SW 1271 (cell line): ENCODE results near the gene MAD2L1.
A peak's percentile ranks its signal among the peaks of the same experiment; 100 is the strongest.

Experiments
- DNase-seq, 2 experiments: peaks; one replicate each; lab custom pipeline; 2025; lab: John Stamatoyannopoulos, UW

The MAD2L1 gene

DNA sequence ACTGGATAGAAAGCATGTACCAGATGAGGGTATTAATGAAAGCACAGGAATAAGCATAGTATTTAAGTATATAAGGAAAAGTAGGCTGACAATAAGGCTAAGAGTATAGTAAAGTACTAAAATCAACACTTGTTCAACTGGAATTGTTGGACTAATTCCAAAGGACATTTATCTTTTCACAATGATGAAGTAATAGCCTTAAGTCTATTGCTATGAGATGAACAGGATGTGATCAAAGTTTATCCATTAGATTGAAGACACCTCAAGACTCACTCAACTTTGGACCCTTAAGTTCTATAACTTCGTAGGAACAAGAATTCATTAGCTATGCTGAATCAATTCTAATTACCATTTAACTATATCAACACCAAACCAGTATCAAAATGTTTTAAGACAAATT lies 7.6 kb downstream of the MAD2L1 start:
- no peak for DNase-seq

DNA sequence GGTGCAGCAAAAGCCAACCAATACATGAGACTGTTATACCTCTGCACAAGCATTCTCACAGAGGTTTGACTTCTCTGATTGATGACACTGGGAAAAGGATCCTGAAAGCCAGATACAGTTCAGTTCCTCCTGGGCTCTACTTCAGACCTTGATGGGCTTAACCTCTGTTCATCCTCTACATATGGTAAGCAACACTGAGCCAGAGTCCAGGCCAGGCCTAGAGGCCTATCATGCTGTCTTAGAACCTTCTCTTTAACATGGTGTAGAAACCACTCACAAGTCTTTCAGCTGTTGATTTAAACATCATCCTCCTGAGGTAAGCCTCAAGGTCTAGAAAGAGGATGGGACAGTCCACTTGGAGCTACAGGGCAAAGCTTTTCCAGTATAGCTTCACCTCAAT lies 9.2 kb downstream of the MAD2L1 start:
- DNase-seq, result no peak

DNA sequence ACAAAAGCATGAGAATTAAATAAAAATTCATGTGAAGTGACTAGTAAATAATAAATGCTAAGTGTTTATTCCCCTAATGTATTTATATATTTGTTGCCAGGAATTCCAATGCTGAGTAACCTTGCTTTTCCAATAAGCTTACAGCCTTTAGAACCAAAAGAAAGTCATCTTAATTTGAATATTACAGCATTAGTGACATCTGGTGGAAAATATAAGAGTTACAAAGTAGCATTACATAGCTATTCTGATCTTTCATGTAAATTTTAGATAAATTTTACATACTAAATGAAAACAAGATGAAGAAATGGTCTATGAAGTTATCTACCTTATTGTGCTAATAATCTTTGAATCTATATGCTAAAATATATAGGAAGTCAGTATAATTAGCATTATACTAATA lies 10.4 kb downstream of the MAD2L1 start:
- DNase-seq, result peak in 1 of 2 experiments; percentile 4

DNA sequence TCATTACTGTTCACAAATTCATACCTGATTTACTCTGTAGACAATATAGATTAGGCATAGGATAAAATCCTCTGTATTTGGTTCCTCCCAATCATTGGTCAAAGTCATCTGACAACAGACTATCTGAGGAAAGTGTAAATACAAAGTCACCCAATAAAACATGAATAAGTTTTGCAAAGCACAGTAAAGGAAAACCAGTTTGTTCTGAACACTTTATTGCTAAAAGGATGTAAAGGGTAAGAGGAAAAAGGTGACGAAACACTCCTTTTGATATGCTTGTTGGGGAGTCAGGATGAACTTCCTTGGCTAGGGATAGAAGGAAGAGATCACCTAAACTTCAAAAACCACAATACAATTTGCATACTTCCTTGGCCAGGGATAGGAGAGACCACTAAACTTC lies 10.9 kb downstream of the MAD2L1 start:
- no peak for DNase-seq

DNA sequence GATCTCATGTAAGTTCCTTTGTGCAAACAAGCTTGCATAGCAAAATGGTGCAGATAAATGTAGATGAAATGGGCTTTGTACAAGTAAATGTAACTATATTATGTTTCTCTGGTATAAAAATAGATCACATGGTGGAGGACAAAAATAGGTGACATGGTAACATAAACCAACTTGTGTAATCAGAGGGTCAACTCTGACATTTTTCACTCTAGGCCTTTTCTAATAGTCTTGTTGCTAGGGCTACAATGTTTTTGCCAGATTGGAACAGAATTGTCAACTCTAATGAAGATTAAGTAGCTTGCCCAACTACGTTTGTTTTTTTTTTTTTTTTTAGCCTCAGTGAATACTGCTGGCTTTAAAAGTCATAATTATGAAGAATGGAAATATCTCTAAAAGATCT lies 11.5 kb downstream of the MAD2L1 start:
- DNase-seq, result no peak

DNA sequence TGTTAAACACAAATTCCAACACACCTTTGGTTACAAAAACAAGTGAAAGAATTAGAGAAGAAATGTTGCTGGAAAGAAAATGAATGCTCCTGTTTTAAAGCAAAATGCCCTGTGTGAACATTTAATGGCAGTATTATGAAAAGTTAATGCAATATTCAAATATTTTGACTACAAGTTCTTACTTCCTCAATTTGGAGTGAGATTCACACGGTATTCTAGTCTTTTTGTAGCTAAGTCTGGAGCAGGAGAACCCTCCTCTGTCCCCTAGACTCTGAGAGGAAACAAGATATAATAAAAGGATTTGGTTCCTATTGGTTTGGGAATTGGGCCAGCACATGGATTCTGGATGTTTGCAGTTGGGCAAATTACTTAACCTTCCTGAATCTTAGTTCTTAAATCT lies 12.7 kb downstream of the MAD2L1 start:
- no peak for DNase-seq

DNA sequence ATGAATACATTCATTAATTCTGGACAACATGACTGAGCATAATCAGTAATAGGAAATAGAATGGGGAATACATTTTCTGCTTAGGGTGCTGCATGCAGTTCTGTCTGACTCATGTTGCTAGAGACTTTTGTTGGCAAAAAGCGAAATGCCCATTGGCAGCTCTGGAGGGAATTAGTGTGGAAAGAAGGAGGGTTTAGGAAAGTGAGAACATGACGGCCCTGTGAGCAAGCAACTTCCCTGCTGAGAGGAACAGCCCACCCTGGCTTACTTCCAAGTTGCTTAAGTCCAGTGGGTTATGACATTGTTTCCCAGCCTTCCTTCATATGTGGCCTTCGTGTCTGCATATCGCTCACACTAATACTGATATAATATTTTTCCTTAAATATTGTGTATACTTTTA lies 13.8 kb downstream of the MAD2L1 start:
- DNase-seq, result no peak

DNA sequence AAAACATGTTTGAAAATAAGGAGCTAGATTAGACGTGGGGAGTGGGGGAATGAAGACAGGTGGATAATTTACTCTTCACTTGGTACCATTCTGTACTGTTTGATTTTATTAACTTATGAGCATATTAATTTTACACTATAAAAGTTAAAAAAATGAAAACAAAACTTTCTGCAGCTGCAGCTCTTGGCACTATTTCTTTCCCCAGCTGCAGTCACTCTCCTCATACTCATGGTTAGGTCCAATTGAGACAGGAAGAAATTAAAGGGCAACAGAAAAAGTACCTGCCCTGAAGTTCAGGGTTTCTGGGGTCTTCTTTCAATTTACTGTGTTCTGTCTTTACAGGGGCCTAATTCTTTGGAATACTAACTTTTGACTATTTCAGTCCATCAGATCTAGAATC lies 15.4 kb downstream of the MAD2L1 start:
- DNase-seq, result no peak

DNA sequence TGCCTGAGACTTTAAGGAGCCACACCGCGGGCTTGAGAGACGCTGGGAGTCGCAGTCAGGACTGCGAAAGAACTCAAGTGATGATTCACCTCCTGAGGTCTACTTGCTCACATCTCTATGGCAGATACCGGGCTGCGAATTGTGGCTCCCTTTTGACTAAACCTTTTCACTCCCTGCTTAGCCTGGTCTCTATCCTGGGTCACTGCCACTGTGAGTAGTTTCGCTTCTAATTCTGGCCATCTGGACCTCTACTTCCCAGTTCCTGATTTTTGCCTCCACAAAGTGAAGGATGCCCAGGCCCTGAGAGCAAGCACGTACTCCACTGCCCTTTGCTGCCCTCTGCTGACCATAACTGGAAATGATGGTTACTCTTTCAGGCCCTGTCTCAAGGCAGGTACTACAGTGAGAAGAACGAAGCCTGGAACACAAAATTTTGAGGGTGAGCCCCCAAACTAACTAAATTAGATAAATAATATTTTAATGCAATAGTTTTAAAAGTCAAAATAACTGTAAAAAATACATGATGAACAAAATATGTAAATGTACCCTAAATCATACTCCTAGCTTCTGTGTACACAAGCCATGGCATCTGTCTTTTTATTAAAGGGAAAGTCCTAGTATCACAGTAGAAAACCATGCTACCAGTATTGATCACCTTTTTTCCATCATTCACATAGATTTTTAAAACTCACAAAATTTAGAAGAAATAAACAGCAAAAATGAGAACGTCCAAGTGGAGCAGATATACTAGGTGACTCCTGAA lies 16.7 kb downstream of the MAD2L1 start:
- peak; percentile 3 to 41 for DNase-seq

DNA sequence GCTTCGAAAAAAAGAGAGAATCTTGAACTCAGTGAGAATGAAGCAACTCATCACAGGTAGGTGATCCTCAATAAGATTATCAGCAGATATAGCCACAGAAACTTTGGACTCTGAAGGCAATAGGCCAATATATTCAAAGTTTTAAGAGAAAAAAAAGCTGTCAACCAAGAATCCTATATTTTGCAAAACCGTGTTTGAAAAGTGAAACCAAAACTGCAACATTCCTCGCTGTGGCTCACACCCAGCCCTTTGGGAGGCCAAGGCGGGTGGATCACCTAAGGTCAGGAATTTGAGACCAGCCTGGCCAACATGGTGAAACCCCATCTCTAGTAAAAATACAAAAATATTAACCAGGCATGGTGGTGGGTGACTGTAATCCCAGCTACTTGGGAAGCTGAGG lies 22.8 kb downstream of the MAD2L1 start:
- no peak for DNase-seq

DNA sequence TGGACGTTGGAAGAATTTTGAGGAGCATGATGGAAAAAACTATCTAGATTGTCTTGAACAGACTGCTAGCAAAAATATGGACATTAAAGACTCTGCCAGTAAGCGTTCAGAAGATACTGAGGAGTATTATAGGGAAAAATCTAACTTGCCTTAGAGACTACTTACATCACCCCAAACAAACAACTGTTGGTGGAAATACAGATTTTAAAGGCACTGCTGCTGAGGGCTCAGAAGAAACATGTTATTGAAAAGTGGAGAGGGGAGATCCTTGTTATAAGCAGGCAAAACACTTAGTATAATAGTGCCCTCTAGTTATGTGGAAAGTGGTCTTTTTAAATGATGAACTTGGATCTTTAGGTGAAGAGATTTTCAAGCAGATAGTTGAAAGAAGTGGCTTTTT lies 29.2 kb downstream of the MAD2L1 start:
- no peak for DNase-seq

DNA sequence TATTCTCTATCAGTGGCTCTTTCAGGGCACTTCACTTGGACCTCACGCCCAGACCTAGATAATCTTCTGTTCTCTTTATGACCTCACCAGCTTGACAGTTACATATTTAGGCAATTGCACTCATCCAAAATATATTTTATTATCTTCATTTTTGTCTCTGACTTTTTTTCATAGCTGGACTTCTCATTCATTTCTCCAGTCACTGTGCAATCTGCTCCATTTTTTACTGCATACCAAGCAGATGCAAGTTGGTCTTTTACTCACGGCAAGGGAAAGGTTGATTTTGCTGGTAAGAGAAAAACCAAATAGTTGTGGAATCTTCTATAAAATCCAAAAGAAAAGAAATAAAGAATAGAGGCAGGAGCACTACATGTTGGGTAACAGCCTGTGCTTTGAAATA lies 31.7 kb downstream of the MAD2L1 start:
- DNase-seq, result no peak

DNA sequence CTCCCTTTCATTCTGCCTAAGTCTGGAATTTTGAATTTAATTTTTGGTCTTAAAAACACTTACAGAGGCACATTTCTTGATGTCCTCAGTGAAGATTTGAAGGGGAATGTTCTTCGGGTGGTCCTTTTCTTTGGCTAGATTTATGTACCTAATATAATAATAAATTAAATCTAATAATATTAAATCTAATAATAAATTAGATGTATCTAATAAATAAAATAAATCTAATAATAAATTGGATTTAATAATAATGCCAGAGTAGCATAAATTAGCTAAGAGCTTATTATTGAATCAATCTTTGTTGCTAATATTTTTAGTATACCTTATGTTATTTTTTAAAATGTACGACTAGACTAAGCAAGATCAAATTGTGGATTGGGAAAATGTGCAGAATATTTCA lies 39.8 kb downstream of the MAD2L1 start:
- DNase-seq, result no peak

DNA sequence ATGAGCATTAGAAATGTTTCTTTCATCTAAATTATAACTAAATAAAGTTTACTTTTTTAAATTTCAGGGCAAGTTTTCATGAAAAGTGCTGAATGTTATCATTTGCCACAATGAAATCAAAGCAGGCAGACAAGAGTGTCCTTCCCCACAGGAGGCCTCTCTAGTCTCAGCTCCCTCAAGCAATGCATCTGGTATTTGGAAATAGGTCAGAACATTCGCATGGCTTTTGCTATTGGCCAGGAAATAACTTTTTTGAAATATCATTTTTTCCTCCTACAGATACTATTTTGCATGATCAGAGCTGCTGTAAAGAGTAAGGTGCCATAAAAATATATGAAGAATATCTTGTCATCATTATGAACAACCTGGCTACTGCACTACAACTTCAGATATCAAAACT lies 41.1 kb downstream of the MAD2L1 start:
- no peak for DNase-seq

DNA sequence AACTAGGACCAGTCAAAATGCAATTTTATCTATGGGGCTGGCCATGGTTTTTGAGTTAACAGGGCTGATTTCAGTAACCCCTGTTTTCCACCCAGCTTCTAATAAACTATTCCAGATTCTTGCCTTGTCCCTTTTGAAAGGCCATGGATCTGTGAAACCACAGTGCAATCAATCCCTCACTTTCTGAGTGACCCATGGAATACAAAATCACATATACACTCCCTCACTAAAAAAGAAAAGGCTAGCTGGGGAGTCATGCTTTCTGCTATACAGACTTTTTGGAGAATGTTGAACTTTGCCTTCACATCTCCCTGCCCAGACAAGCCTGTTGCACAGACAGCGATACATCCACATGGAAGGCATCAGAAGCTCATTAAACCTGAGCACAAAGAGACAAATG lies 47.9 kb downstream of the MAD2L1 start:
- DNase-seq, result no peak

DNA sequence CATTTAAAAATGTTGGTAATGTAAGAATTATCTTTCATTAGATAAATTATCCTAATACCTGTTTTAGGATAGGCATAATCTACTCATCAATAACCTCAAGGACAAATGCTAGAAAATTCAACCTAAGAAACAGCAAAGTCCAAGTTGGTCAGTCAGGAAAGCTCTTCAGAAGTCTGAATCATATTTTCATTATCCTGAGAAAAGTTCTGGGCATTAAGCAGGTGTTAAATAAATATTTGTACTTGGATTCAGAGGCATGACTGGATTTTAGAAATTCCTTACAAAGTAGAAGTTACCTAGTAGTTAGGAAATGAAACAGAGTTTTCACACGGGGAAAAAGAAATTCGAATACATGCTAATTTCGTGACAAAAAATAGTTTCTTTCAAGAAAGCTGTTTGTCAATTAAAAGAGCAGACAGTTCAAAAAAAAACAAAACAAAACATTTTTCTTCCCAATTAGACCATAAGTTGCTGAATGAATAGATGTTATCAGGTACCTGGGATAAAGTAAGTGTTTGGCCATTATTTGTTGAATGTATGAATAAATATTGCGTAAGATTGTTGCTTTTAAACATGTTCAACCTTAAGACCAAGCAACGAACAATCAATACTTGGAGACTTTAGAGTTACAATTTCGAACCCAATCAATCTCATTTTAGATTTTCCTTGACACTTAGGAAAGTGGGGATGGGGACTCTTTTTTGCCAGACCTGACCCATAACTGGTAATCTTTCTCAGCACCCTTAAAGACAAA lies 48.5 kb downstream of the MAD2L1 start:
- no peak for DNase-seq

DNA sequence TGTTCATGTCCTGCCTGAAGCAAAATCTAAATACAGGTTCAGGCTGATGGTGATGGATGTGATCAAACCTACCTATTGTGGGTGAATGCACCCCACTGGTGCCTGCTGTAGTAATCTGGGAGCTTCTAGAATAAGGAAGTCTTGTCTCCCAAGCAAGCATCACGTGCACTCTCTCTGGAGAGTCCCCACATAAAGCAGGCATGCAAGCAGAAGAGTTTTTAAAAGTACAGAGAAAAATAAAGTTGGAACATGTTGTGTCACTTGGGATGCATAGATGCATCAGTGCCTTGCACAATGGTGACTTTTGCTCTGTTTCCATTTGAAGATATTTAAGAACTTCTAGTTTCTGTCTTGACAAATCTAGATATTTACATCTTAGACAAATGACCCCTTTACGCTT lies 54.9 kb downstream of the MAD2L1 start:
- no peak for DNase-seq

DNA sequence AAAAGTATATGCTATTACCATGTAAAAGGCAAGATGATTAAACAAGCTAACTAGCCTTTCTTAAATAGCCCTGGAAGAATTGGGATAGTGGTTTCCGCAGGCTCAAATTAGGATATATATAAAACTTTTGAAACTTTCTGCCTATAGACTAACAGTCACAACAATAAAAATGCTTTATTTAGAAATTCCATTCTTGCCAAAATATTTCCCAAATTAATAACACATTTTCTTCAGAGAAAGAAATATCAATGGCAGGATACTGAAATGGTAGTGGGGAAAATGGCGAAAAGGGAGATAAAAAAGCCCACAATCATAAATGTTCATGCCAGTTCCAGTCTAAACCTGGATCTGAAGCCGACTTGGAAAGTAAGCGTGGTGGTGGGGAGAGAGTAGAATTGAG lies 56.0 kb downstream of the MAD2L1 start:
- DNase-seq, result no peak

DNA sequence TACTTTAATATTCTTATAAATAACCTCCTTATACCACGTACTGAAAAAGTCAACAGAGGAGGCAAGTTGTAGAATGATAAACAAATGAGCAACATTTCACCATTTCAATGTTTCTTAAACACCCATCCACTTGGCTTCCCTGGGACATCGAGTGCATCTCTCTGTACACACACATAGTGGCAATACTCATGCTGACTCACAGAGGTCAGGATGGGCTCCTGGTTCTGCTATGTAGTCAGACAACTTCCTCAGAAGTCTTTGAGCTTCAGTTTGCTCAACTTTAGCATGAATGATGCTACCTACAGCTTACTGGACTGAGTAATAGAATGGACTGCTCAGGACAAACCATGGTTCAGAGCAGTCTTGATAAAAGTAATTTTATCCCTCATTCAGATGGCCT lies 56.9 kb downstream of the MAD2L1 start:
- DNase-seq, result no peak

DNA sequence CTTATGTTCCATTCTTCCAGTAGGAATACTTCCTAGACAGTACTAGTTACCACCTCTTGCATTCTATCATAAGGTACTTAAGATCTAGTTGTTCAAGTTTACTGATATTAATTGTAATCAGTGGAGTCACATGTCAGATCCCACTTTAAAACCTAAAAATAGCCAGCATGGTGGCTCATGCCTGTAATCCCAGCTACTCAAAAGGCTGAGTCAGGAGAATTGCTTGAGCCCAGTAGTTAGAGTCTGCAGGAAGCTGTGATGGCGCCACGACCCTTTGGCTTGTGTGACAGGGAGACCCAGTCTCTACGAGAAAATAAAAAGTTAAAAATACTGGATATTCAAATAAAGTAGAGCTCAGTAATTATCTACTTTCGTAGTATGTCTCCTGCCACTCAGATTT lies 57.7 kb downstream of the MAD2L1 start:
- no peak for DNase-seq

DNA sequence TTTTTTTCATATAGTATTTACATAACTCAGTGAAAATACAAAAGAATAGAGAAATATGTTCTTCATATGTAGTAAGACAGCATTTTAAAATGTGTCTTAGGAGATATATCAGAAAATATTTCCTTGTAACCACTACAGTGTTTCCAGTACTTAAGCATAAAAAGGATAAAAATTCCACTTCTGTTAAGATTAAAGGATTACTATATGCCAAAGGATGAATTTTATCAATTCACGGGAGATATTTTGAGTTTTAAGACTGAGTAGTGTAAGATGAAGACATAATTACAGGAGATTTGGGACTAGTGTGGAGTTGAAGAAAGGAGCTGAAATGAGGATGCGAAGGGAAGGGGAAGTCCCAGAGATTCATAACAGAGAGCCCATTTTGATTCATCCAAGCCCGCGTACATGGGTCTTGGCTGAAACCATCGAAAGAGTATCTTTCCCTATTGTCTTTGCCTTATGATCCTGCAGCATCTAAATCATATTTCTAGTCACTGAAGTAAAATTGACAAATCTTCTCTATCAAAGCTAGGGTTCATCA lies 58.7 kb downstream of the MAD2L1 start:
- no peak for DNase-seq

DNA sequence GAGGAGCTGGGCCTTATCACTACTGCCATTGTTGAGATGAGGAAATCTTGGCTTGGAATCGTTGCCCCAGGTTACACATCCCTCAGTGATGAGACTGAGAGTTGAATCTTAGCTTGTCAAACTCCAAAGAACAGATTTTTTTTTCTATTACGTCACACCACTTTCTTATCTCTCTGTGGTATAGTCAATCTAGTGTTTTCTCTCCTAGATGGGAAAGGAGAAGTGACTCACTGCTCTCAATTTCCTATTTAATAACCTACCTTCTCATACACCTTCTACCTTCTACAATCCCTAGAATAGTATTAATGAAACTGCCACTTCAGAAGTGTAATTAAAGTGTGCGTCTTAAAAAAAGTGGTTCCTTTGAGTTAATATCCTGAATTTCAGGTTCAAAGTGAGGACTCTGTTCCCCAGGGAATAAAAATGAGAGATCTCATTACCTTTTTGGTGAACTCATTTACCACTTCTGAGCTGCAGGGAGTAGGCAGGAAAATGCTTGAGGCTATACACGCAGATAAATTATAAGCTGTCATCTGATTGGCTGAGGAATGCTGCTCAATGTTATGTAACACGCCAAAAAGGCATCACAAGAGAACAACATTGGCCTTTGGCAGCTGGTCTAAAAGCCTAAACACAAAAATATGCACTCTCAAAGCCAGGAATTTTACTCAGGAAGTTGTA lies 59.3 kb downstream of the MAD2L1 start:
- DNase-seq, result peak in 1 of 2 experiments; percentile 11
